HepG2 (cell line): ENCODE data around the gene TNP2. TPM values are rescaled to one million over a fixed set of nuclear protein-coding genes. Genes with fewer than 3 reads are reported as not detected.
A peak's percentile ranks its signal among the peaks of the same experiment; 100 is the strongest.

Source experiments
- ARNT ChIP-seq: fragments of 450-650 bp; IDR thresholded peaks from 2 replicates; pipeline ENCODE4 v1.6.1; 2017
- CAMTA2 ChIP-seq: sonication (generic); formaldehyde crosslinking; IDR thresholded peaks from 2 replicates; pipeline ENCODE4 v1.4.0; 2020; ENCODE audit warnings: mild to moderate bottlenecking, missing genetic modification reagents, borderline replicate concordance
- ETV6 ChIP-seq: sonication (generic); formaldehyde crosslinking; conservative IDR thresholded peaks from 2 replicates; pipeline ENCODE4 v1.4.0; 2020; ENCODE audit warnings: missing genetic modification reagents
- GFI1 ChIP-seq: sonication (generic); formaldehyde crosslinking; IDR thresholded peaks from 2 replicates; pipeline ENCODE4 v1.5.0; 2020; ENCODE audit warnings: missing genetic modification reagents, mild to moderate bottlenecking, borderline replicate concordance
- NR2C2 ChIP-seq: sonication (generic); formaldehyde crosslinking; IDR thresholded peaks from 2 replicates; pipeline ENCODE4 v1.4.0; 2020; ENCODE audit warnings: missing genetic modification reagents, mild to moderate bottlenecking, moderate library complexity, borderline replicate concordance
- NR2F2 ChIP-seq: IDR thresholded peaks from 2 replicates; pipeline ENCODE4 v1.6.1; 2012; ENCODE audit warnings: low read depth, inconsistent platforms, borderline replicate concordance
- RARA ChIP-seq: IDR thresholded peaks from 2 replicates; pipeline ENCODE4 v1.6.1; 2016; ENCODE audit warnings: missing genetic modification reagents, missing compliant biosample characterization
- RBM39 ChIP-seq: fragments of 200-400 bp; formaldehyde crosslinking; IDR thresholded peaks from one replicate; pipeline ENCODE4 v1.6.1; 2018; ENCODE audit warnings: antibody characterized with exemption, mild to moderate bottlenecking, low read depth, low read length; ENCODE audit not compliant: poor library complexity, severe bottlenecking
- REPIN1 ChIP-seq: sonication (generic); formaldehyde crosslinking; IDR thresholded peaks from 2 replicates; pipeline ENCODE4 v1.8.0; 2022; ENCODE audit warnings: missing genetic modification reagents, low read depth, mild to moderate bottlenecking, borderline replicate concordance
- RFX5 ChIP-seq: IDR thresholded peaks from 2 replicates; pipeline ENCODE4 v1.6.1; 2011; ENCODE audit warnings: low read depth, low read length, improper control_type of control experiment
- SAFB2 ChIP-seq: sonication (generic); formaldehyde crosslinking; IDR thresholded peaks from 2 replicates; pipeline ENCODE4 v1.5.1; 2020; ENCODE audit warnings: missing genetic modification reagents, low read depth, mild to moderate bottlenecking, borderline replicate concordance
- SOX6 ChIP-seq, 2 experiments: fragments of 450-650 bp in 1 of 2; sonication (generic) in 1 of 2; formaldehyde crosslinking in 1 of 2; IDR thresholded peaks; 2 replicates each; pipeline versions ENCODE4 v1.4.0 to v1.6.1; 2017 to 2020; ENCODE audit warnings: antibody characterized with exemption in 1 of 2, mild to moderate bottlenecking in 1 of 2, missing genetic modification reagents in 1 of 2
- SRSF9 ChIP-seq: fragments of 200-400 bp; formaldehyde crosslinking; IDR thresholded peaks from 2 replicates; pipeline ENCODE4 v1.6.1; 2018; ENCODE audit warnings: borderline replicate concordance, mild to moderate bottlenecking, low read depth, low read length; ENCODE audit not compliant: insufficient read depth, poor library complexity, severe bottlenecking
- TOPORS ChIP-seq: sonication (generic); formaldehyde crosslinking; IDR thresholded peaks from 2 replicates; pipeline ENCODE4 v1.8.0; 2023; ENCODE audit warnings: mild to moderate bottlenecking, missing genetic modification reagents
- U2AF1 ChIP-seq: fragments of 200-400 bp; formaldehyde crosslinking; optimal IDR thresholded peaks from 2 replicates; pipeline ENCODE3; 2017; ENCODE audit warnings: mild to moderate bottlenecking, low read depth, low read length
- ZBTB3 ChIP-seq: sonication (generic); formaldehyde crosslinking; IDR thresholded peaks from 2 replicates; pipeline ENCODE4 v1.4.0; 2020; ENCODE audit warnings: low read depth, mild to moderate bottlenecking, moderate library complexity, missing genetic modification reagents, borderline replicate concordance
- ZC3H4 ChIP-seq: sonication (generic); formaldehyde crosslinking; IDR thresholded peaks from 2 replicates; pipeline ENCODE4 v1.4.0; 2020; ENCODE audit warnings: missing genetic modification reagents, borderline replicate concordance
- ZFAT ChIP-seq: sonication (generic); formaldehyde crosslinking; conservative IDR thresholded peaks from 2 replicates; pipeline ENCODE4 v1.8.1; 2023; ENCODE audit warnings: missing genetic modification reagents, inconsistent platforms
- ZFP62 ChIP-seq: sonication (generic); formaldehyde crosslinking; IDR thresholded peaks from 2 replicates; pipeline ENCODE4 v1.4.0; 2020; ENCODE audit warnings: missing genetic modification reagents
- ZFP90 ChIP-seq: sonication (generic); formaldehyde crosslinking; IDR thresholded peaks from 2 replicates; pipeline ENCODE4 v1.8.0; 2022; ENCODE audit warnings: missing genetic modification reagents, mild to moderate bottlenecking, inconsistent platforms, borderline replicate concordance
- ZNF274 ChIP-seq: sonication (generic); formaldehyde crosslinking; IDR thresholded peaks from 2 replicates; pipeline ENCODE4 v1.5.1; 2020; ENCODE audit warnings: mild to moderate bottlenecking, missing genetic modification reagents
- ZNF574 ChIP-seq: sonication (generic); formaldehyde crosslinking; IDR thresholded peaks from 2 replicates; pipeline ENCODE4 v1.4.0; 2020; ENCODE audit warnings: missing genetic modification reagents
- ZNF616 ChIP-seq: sonication (generic); formaldehyde crosslinking; IDR thresholded peaks from 2 replicates; pipeline ENCODE4 v1.5.0; 2020; ENCODE audit warnings: low read depth, mild to moderate bottlenecking, missing genetic modification reagents
- ZNF629 ChIP-seq: sonication (generic); formaldehyde crosslinking; conservative IDR thresholded peaks from 2 replicates; pipeline ENCODE4 v1.5.0; 2020; ENCODE audit warnings: missing genetic modification reagents
- ZNF678 ChIP-seq: sonication (generic); formaldehyde crosslinking; IDR thresholded peaks from 2 replicates; pipeline ENCODE4 v1.4.0; 2020; ENCODE audit warnings: mild to moderate bottlenecking, missing genetic modification reagents
- ZNF761 ChIP-seq: sonication (generic); formaldehyde crosslinking; conservative IDR thresholded peaks from 2 replicates; pipeline ENCODE4 v1.4.0; 2020; ENCODE audit warnings: mild to moderate bottlenecking, missing genetic modification reagents
- ZNF781 ChIP-seq: sonication (generic); formaldehyde crosslinking; IDR thresholded peaks from 2 replicates; pipeline ENCODE4 v1.5.1; 2020; ENCODE audit warnings: borderline replicate concordance, mild to moderate bottlenecking, missing genetic modification reagents; ENCODE audit errors: not compliant biosample characterization
- ZNF850 ChIP-seq: sonication (generic); formaldehyde crosslinking; conservative IDR thresholded peaks from 2 replicates; pipeline ENCODE4 v1.9.0; 2021; ENCODE audit warnings: mild to moderate bottlenecking, missing genetic modification reagents
- polyA plus RNA-seq, 8 experiments: library from polyadenylated mRNA; depleted of rRNA in 3 of 8; stranded (reverse) in 7 of 8; unstranded in 1 of 8; fragments of >200 nt; fragmentation: Illumina TruSeq in 4 of 8; extraction: Trizol in 4 of 8; gene quantifications; 2 replicates each; pipeline versions ENCODE4 v1.2.1 to v1.2.3, GENCODE V29; 2011 to 2016; ENCODE audit warnings: low read depth in 4 of 8, missing spikeins in 1 of 8, mixed read lengths in 1 of 8; ENCODE audit not compliant: insufficient read depth in 1 of 8
- total RNA-seq, 5 experiments: library from RNA; depleted of rRNA; stranded (reverse); fragments of >200 nt; fragmentation: Illumina TruSeq; extraction: Trizol; gene quantifications; 2 replicates each; pipeline ENCODE4 v1.2.3, GENCODE V29; 2016; ENCODE audit warnings: low read depth in 1 of 5

The TNP2 gene
- total and polyA plus RNA-seq, 2 of the 13 experiments (the other 11 are each of a cell fraction or from before 2014, with no cell fraction given), result not detected

- 0 out of 2 replicates have a peak, but pooled peaks have one; percentile 50 for TF ChIP-seq SAFB2 (CRISPR knock-in tag)
- TF ChIP-seq U2AF1, result no peak
- TF ChIP-seq ARNT, result no peak
- TF ChIP-seq ZFP62 (CRISPR knock-in tag), result 0 out of 2 replicates have a peak, but pooled peaks have one; percentile 36
- no peak for TF ChIP-seq ZNF678 (CRISPR knock-in tag)
- no peak for TF ChIP-seq SRSF9
- TF ChIP-seq NR2C2 (CRISPR knock-in tag), result no peak
- TF ChIP-seq ZC3H4 (CRISPR knock-in tag), result no peak
- TF ChIP-seq ZNF629, result no peak
- no peak for TF ChIP-seq ZNF616 (CRISPR knock-in tag)
- TF ChIP-seq CAMTA2 (CRISPR knock-in tag), result no peak
- no peak for TF ChIP-seq ZBTB3 (CRISPR knock-in tag)
- TF ChIP-seq REPIN1 (CRISPR knock-in tag), result no peak
- no peak for TF ChIP-seq RBM39
- TF ChIP-seq ZFAT (CRISPR knock-in tag), result no peak
- TF ChIP-seq ZNF761 (CRISPR knock-in tag), result no peak
- TF ChIP-seq ZNF574 (CRISPR knock-in tag), result peak; percentile 55; the same call in 1 of the 2 replicates
- TF ChIP-seq GFI1, result no peak; the same call in 1 of the 2 replicates
- TF ChIP-seq ZNF274 (CRISPR knock-in tag), result no peak
- peak; percentile 72 for TF ChIP-seq RFX5
- no peak for TF ChIP-seq TOPORS
- TF ChIP-seq ZFP90 (CRISPR knock-in tag), result 0 out of 2 replicates have a peak, but pooled peaks have one; percentile 88
- peak; percentile 94 for TF ChIP-seq RARA (CRISPR knock-in tag)
- 0 out of 2 replicates have a peak, but pooled peaks have one; percentile 38 for TF ChIP-seq NR2F2
- no peak for TF ChIP-seq SOX6 (IDR thresholded peaks at IDR 0.05)
- peak; percentile 22; the same call in 1 of the 2 replicates for TF ChIP-seq SOX6 (CRISPR knock-in tag; IDR thresholded peaks at IDR 0.05)
- TF ChIP-seq ZNF781, result no peak
- no peak for TF ChIP-seq ETV6 (CRISPR knock-in tag)
- TF ChIP-seq ZNF850, result no peak
These were observed 44.8 kb downstream of the TNP2 start (continued) for GRCh38 chr16:11224096-11224893.
